SKM-1 treated with dmso at 0.1 percent for 144 hours (cell line): Measurements from ENCODE around the gene ATXN10.

Experiments
- DNase-seq: peaks from one replicate; lab custom pipeline; 2025; ENCODE audit not compliant: unreplicated experiment; lab: John Stamatoyannopoulos, UW

The ATXN10 gene

GRCh38 chr22:45817745-45818423 lies 146.2 kb downstream of the ATXN10 start:
- no peak for DNase-seq

- no peak for DNase-seq
Measured at GRCh38 chr22:45818424-45819085, 146.9 kb downstream of the ATXN10 start.

- DNase-seq: no peak
Measured at GRCh38 chr22:45819305-45819704, 147.7 kb downstream of the ATXN10 start.

GRCh38 chr22:45823336-45823735 lies 151.7 kb downstream of the ATXN10 start:
- DNase-seq: no peak

- DNase-seq: no peak
Measured at GRCh38 chr22:45826520-45826919, 154.9 kb downstream of the ATXN10 start.

GRCh38 chr22:45828841-45829240 lies 157.2 kb downstream of the ATXN10 start:
- no peak for DNase-seq

GRCh38 chr22:45830531-45831245 lies 159.1 kb downstream of the ATXN10 start:
- no peak for DNase-seq

- DNase-seq: no peak
Measured at GRCh38 chr22:45831394-45831793, 159.8 kb downstream of the ATXN10 start.

GRCh38 chr22:45832180-45832579 lies 160.5 kb downstream of the ATXN10 start:
- DNase-seq: no peak

- no peak for DNase-seq
Measured at GRCh38 chr22:45832959-45833580, 161.4 kb downstream of the ATXN10 start.

- no peak for DNase-seq
Measured at GRCh38 chr22:45833613-45834012, 162.0 kb downstream of the ATXN10 start.

- DNase-seq: no peak
Measured at GRCh38 chr22:45834241-45834640, 162.6 kb downstream of the ATXN10 start.

- no peak for DNase-seq
Measured at GRCh38 chr22:45834795-45835194, 163.2 kb downstream of the ATXN10 start.

- no peak for DNase-seq
Measured at GRCh38 chr22:45836418-45837169, 165.0 kb downstream of the ATXN10 start.

GRCh38 chr22:45837508-45837907 lies 165.9 kb downstream of the ATXN10 start:
- no peak for DNase-seq

- DNase-seq: no peak
Measured at GRCh38 chr22:45838305-45838887, 166.8 kb downstream of the ATXN10 start.

GRCh38 chr22:45840483-45840882 lies 168.8 kb downstream of the ATXN10 start:
- no peak for DNase-seq

GRCh38 chr22:45842291-45842991 lies 170.8 kb downstream of the ATXN10 start:
- DNase-seq: no peak

GRCh38 chr22:45843031-45843430 lies 171.4 kb downstream of the ATXN10 start:
- DNase-seq: no peak

- no peak for DNase-seq
Measured at GRCh38 chr22:45843986-45844385, 172.4 kb downstream of the ATXN10 start.
